CD4-positive, alpha-beta T cell (primary cell): ENCODE data around the gene RHOBTB3. TPM values are rescaled to one million over a fixed set of nuclear protein-coding genes. Genes with fewer than 3 reads are reported as not detected.

Experiments
- ATAC-seq: fragments of 200-7000 bp; cut with Tn5 transposase; one replicate; pipeline ENCODE4 v1.10.0; 2022; ENCODE audit warnings: mild to moderate bottlenecking; ENCODE audit not compliant: poor library complexity
- CTCF ChIA-PET: fragments of 350-600 bp; sonication (Branson Sonifier 250); formaldehyde crosslinking; loops from one replicate; lab custom pipeline; 2021; ENCODE audit warnings: antibody characterized with exemption, inconsistent platforms; lab: Charles Lee
- POLR2A ChIA-PET: fragments of 350-600 bp; sonication (Branson Sonifier 250); formaldehyde crosslinking; loops from one replicate; lab custom pipeline; 2021; ENCODE audit warnings: antibody characterized with exemption, inconsistent platforms; lab: Charles Lee
- DNase-seq, 14 experiments: peaks; one replicate each; pipeline ENCODE4 v3.0.0-alpha.2; 2013 to 2020; ENCODE audit warnings: mixed read lengths in 2 of 14
- H3K27ac ChIP-seq, 2 donors: one replicate each; pipeline versions ENCODE4 v1.5.1 to v1.7.0; 2013; ENCODE audit warnings: low read length in 2 of 2, low read depth in 1 of 2, mild to moderate bottlenecking in 1 of 2
- H3K27me3 ChIP-seq, 2 experiments: 1 replicate in 1 of 2; 2 replicates in 1 of 2; pipeline versions ENCODE4 v1.6.1 to v1.7.0; 2013; ENCODE audit warnings: low read length in 2 of 2, control low read depth in 1 of 2, mild to moderate bottlenecking in 1 of 2, moderate library complexity in 1 of 2; ENCODE audit not compliant: insufficient read depth in 2 of 2, control insufficient read depth in 1 of 2
- H3K36me3 ChIP-seq: one replicate; pipeline ENCODE4 v1.6.1; 2013; ENCODE audit warnings: low read length, control low read depth; ENCODE audit not compliant: insufficient read depth
- H3K4me1 ChIP-seq: one replicate; pipeline ENCODE4 v1.6.1; 2013; ENCODE audit warnings: low read length, control low read depth; ENCODE audit not compliant: insufficient read depth
- H3K4me3 ChIP-seq: one replicate; pipeline ENCODE4 v1.5.1; 2013; ENCODE audit warnings: mild to moderate bottlenecking, low read length, moderate library complexity
- H3K9me3 ChIP-seq, 2 experiments: 1 replicate in 1 of 2; 2 replicates in 1 of 2; pipeline versions ENCODE4 v1.6.1 to v1.7.0; 2013; ENCODE audit warnings: low read length in 2 of 2, mild to moderate bottlenecking in 2 of 2, control low read depth in 1 of 2, moderate library complexity in 1 of 2; ENCODE audit not compliant: control insufficient read depth in 1 of 2, insufficient read depth in 1 of 2
- H3K27ac Mint-ChIP-seq: one replicate; pipeline ENCODE4 v1.8.0; 2020; ENCODE audit warnings: mixed read lengths
- H3K27me3 Mint-ChIP-seq: one replicate; pipeline ENCODE4 v1.8.0; 2021; ENCODE audit warnings: mixed read lengths
- H3K36me3 Mint-ChIP-seq: one replicate; pipeline ENCODE4 v1.8.0; 2021; ENCODE audit warnings: low read depth, mixed read lengths
- H3K4me1 Mint-ChIP-seq: one replicate; pipeline ENCODE4 v1.8.0; 2021; ENCODE audit warnings: low read depth, mixed read lengths
- H3K4me3 Mint-ChIP-seq: one replicate; pipeline ENCODE4 v1.8.0; 2020; ENCODE audit warnings: mild to moderate bottlenecking, mixed read lengths
- H3K9me3 Mint-ChIP-seq: one replicate; pipeline ENCODE4 v1.8.0; 2020; ENCODE audit warnings: mixed read lengths
- CTCF ChIP-seq: fragments of 200-600 bp; IDR thresholded peaks from one replicate; pipeline ENCODE4 v1.8.0; 2022; ENCODE audit warnings: antibody characterized with exemption, mild to moderate bottlenecking
- intact Hi-C, 2 experiments: fragments of 100-400 bp; cut with DNase I in 1 of 2; cut with micrococcal nuclease in 1 of 2; formaldehyde crosslinking; loops; one replicate each; pipeline versions ENCODE4 v1.15.1 to v1.9.0; 2023 to 2025; cut with DNase I, micrococcal nuclease
- total RNA-seq, 174 experiments: library from RNA in 2 of 174; stranded (reverse) in 2 of 174; gene quantifications; one replicate each; pipeline ENCODE4 v1.2.3 and lab custom pipeline; 2021 to 2026

Gene RHOBTB3
- total RNA-seq, 2 experiments from 2014 or later = 3.8 to 4.3 TPM

- Histone ChIP-seq H3K9me3 (no peaks in the 10 kb centered on the region), H3K27me3 (no peaks in the 10 kb centered on the region), H3K36me3 (no peaks in the 10 kb centered on the region), H3K4me1 (no peaks in the 10 kb centered on the region), H3K27ac (no peak overlapping the region), H3K4me3 (no peak overlapping the region)
- DNase-seq = no peak
- intact Hi-C loops = no loop called here
- no peak for ATAC-seq
- H3K4me1 Mint-ChIP-seq = no peaks in the 10 kb centered on the region
- POLR2A ChIA-PET = no interaction called here
- no peak for TF ChIP-seq CTCF
- no peak overlapping the region for H3K27ac Mint-ChIP-seq
- H3K9me3 Mint-ChIP-seq = peaks cover 5% of the 10 kb centered on the region
- CTCF ChIA-PET = no interaction called here
- H3K27me3 Mint-ChIP-seq = no peaks in the 10 kb centered on the region
- no peaks in the 10 kb centered on the region for H3K36me3 Mint-ChIP-seq
- no peak overlapping the region for H3K4me3 Mint-ChIP-seq
These were observed 40.8 kb upstream of the RHOBTB3 start for GRCh38 chr5:95690333-95690732.

GRCh38 chr5:95697781-95698681 is 33.1 kb upstream of the RHOBTB3 start:
- Mint-ChIP-seq H3K4me1 (no peaks in the 10 kb centered on the region), H3K9me3 (no peaks in the 10 kb centered on the region), H3K27me3 (no peaks in the 10 kb centered on the region), H3K27ac (no peak overlapping the region), H3K36me3 (no peaks in the 10 kb centered on the region), H3K4me3 (no peak overlapping the region)
- ChIA-PET POLR2A (interaction anchor here (1.0 kb wide), 1 partner anchor 214 kb away, joined by 3 read pairs; no protein-coding TSS in a partner anchor), CTCF (no interaction called here)
- Histone ChIP-seq H3K27me3 (no peaks in the 10 kb centered on the region), H3K36me3 (no peaks in the 10 kb centered on the region), H3K27ac (no peak overlapping the region), H3K9me3 (no peaks in the 10 kb centered on the region), H3K4me1 (no peaks in the 10 kb centered on the region), H3K4me3 (no peak overlapping the region)
- no peak for DNase-seq
- ATAC-seq = no peak
- intact Hi-C loops = no loop called here
- TF ChIP-seq CTCF = no peak

- Histone ChIP-seq H3K4me1 (no peaks in the 10 kb centered on the region), H3K9me3 (no peaks in the 10 kb centered on the region), H3K36me3 (no peaks in the 10 kb centered on the region), H3K4me3 (no peak overlapping the region), H3K27ac (no peak overlapping the region), H3K27me3 (no peaks in the 10 kb centered on the region)
- Mint-ChIP-seq H3K36me3 (no peaks in the 10 kb centered on the region), H3K4me3 (no peak overlapping the region), H3K27me3 (no peaks in the 10 kb centered on the region), H3K27ac (no peak overlapping the region), H3K9me3 (no peaks in the 10 kb centered on the region), H3K4me1 (no peaks in the 10 kb centered on the region)
- no peak for ATAC-seq
- intact Hi-C loops = no loop called here
- CTCF ChIA-PET = no interaction called here
- no peak for TF ChIP-seq CTCF
- DNase-seq = no peak
- POLR2A ChIA-PET = interaction anchor here (1.0 kb wide), 1 partner anchor 213 kb away, joined by 3 read pairs; no protein-coding TSS in a partner anchor
These were observed 31.8 kb upstream of the RHOBTB3 start for GRCh38 chr5:95699337-95699736.
